K562 (cell line): ENCODE results near the gene PDGFA. TPM values are rescaled to one million over a fixed set of nuclear protein-coding genes. Genes with fewer than 3 reads are reported as not detected.

Source experiments
- ATAC-seq: fragments of 200-7000 bp; cut with Tn5 transposase; 3 replicates; pipeline ENCODE4 v1.9.1; 2020; ENCODE audit warnings: moderate library complexity
- BruUV-seq: library from RNA; stranded (reverse); fragments of 400-500 nt; replicated peaks from 2 replicates; lab custom pipeline; 2021; lab: Mats Ljungman, UMichigan
- CTCF ChIA-PET: fragments of 300-600 bp; formaldehyde crosslinking; extraction: SDS; loops from one replicate; lab custom pipeline; 2021; ENCODE audit warnings: low intra/inter-chr PET ratio; lab: Yijun Ruan, JAX
- POLR2A ChIA-PET: fragments of 300-600, 350-650 bp; sonication (Branson Sonifier 250); formaldehyde crosslinking; extraction: SDS; loops from one replicate; lab custom pipeline; 2021; ENCODE audit warnings: antibody characterized with exemption, inconsistent platforms; lab: Yijun Ruan, JAX
- DNase-seq, 4 experiments: peaks; one replicate each; pipeline versions ENCODE4 v3.0.0 to v3.0.0-alpha.2; 2011 to 2018; ENCODE audit warnings: low spot score in 3 of 4, mixed read lengths in 3 of 4; ENCODE audit errors: extremely low read depth in 1 of 4
- FAIRE-seq: peaks from 2 replicates; lab custom pipeline; 2011; peaks lifted over from hg19 to GRCh38; lab: Jason Lieb, UNC
- H2AFZ ChIP-seq: 2 replicates; pipeline ENCODE4 v1.6.0; 2011; ENCODE audit warnings: low read depth, low read length, control low read depth, inconsistent platforms
- H3K27ac ChIP-seq: fragments of 200-600 bp; 3 replicates; pipeline ENCODE4 v1.8.0; 2011; ENCODE audit warnings: low read depth, mild to moderate bottlenecking, control low read depth, inconsistent platforms, low read length, moderate library complexity, mixed read lengths; ENCODE audit errors: extremely low read depth
- H3K27me3 ChIP-seq, 2 experiments: fragments of 300-600 bp in 1 of 2; 2 replicates in 1 of 2; 3 replicates in 1 of 2; pipeline versions ENCODE4 v1.6.0 to v1.8.0; 2011; ENCODE audit warnings: inconsistent platforms in 2 of 2, low read length in 2 of 2, mild to moderate bottlenecking in 1 of 2, mixed read lengths in 1 of 2, moderate library complexity in 1 of 2; ENCODE audit not compliant: control insufficient read depth in 2 of 2, insufficient read depth in 2 of 2
- H3K36me3 ChIP-seq: fragments of 300-600 bp; 3 replicates; pipeline ENCODE4 v1.8.0; 2011; ENCODE audit warnings: mild to moderate bottlenecking, low read length, inconsistent platforms; ENCODE audit not compliant: control insufficient read depth, insufficient read depth
- H3K4me1 ChIP-seq, 2 experiments: fragments of 200-600 bp in 1 of 2; replicated peaks in 1 of 2; 2 replicates in 1 of 2; 3 replicates in 1 of 2; pipeline versions ENCODE4 v1.5.1 to v1.8.0; 2011; ENCODE audit warnings: inconsistent platforms in 2 of 2, low read length in 2 of 2, mild to moderate bottlenecking in 1 of 2, mixed read lengths in 1 of 2, moderate library complexity in 1 of 2; ENCODE audit not compliant: control insufficient read depth in 2 of 2, insufficient read depth in 2 of 2
- H3K4me2 ChIP-seq: 2 replicates; pipeline ENCODE4 v1.6.1; 2011; ENCODE audit warnings: low read length, control low read depth, inconsistent platforms, mixed read lengths; ENCODE audit not compliant: insufficient read depth
- H3K4me3 ChIP-seq: fragments of 200-600 bp; sonication (generic), shearing (Covaris generic); 2 replicates; pipeline ENCODE4 v1.5.1; 2016; ENCODE audit warnings: control low read depth, inconsistent platforms
- H3K79me2 ChIP-seq: fragments of 200-600 bp; 3 replicates; pipeline ENCODE4 v1.8.0; 2011; ENCODE audit warnings: low read length, inconsistent platforms; ENCODE audit not compliant: control insufficient read depth, insufficient read depth
- H3K9ac ChIP-seq, 2 experiments: 2 replicates each; pipeline versions ENCODE4 v1.6.0 to v1.6.1; 2011; ENCODE audit warnings: low read depth in 2 of 2, low read length in 2 of 2, control low read depth in 1 of 2, inconsistent platforms in 1 of 2, mild to moderate bottlenecking in 1 of 2, mixed read lengths in 1 of 2; ENCODE audit not compliant: insufficient read depth in 1 of 2
- H3K9me1 ChIP-seq: one replicate; pipeline ENCODE4 v1.6.0; 2011; ENCODE audit warnings: inconsistent platforms, mild to moderate bottlenecking, low read length, moderate library complexity; ENCODE audit not compliant: control insufficient read depth, insufficient read depth
- H3K9me3 ChIP-seq: replicated peaks from 2 replicates; pipeline ENCODE4 v1.5.1; 2011; ENCODE audit warnings: low read depth, low read length, inconsistent platforms; ENCODE audit not compliant: control insufficient read depth, insufficient read depth
- H4K20me1 ChIP-seq: replicated peaks from 2 replicates; pipeline ENCODE4 v1.6.1; 2011; ENCODE audit warnings: low read length, inconsistent platforms, mixed read lengths; ENCODE audit not compliant: control insufficient read depth, insufficient read depth
- DACH1 ChIP-seq: fragments of 450-650 bp; IDR thresholded peaks from 2 replicates; pipeline ENCODE4 v1.6.1; 2018; ENCODE audit not compliant: partially characterized antibody
- HCFC1 ChIP-seq: IDR thresholded peaks from 2 replicates; pipeline ENCODE4 v1.6.1; 2012; ENCODE audit warnings: low read depth, low read length, improper control_type of control experiment
- KAT8 ChIP-seq: fragments of 450-650 bp; IDR thresholded peaks from 2 replicates; pipeline ENCODE4 v1.6.1; 2016; ENCODE audit warnings: low read depth, mild to moderate bottlenecking
- KDM2B ChIP-seq: fragments of 250-450 bp; sonication (Bioruptor Pico); IDR thresholded peaks from 2 replicates; pipeline ENCODE4 v1.8.0; 2021; ENCODE audit warnings: mild to moderate bottlenecking, moderate library complexity
- KLF13 ChIP-seq: fragments of 450-650 bp; IDR thresholded peaks from 2 replicates; pipeline ENCODE4 v1.6.1; 2016; ENCODE audit warnings: missing genetic modification characterization, low read depth, mild to moderate bottlenecking, missing compliant biosample characterization, moderate library complexity, borderline replicate concordance
- SMAD4 ChIP-seq: fragments of 250-450 bp; sonication (Bioruptor Pico); conservative IDR thresholded peaks from 2 replicates; pipeline ENCODE4 v1.8.0; 2021; ENCODE audit warnings: inconsistent platforms, mild to moderate bottlenecking, moderate library complexity
- SMARCA5 ChIP-seq: fragments of 450-650 bp; IDR thresholded peaks from 2 replicates; pipeline ENCODE4 v1.6.1; 2016
- STAT5A ChIP-seq: IDR thresholded peaks from 2 replicates; pipeline ENCODE4 v1.6.1; 2012; ENCODE audit warnings: low read length, inconsistent platforms, borderline replicate concordance
- TARDBP ChIP-seq: fragments of 450-650 bp; IDR thresholded peaks from 2 replicates; pipeline ENCODE4 v1.6.1; 2016
- ZNF197 ChIP-seq: fragments of 200-800 bp; sonication (Bioruptor generic); IDR thresholded peaks from 2 replicates; pipeline ENCODE4 v1.6.1; 2016; ENCODE audit warnings: low read depth, missing genetic modification characterization, missing compliant biosample characterization
- ZNF561 ChIP-seq: fragments of 450-650 bp; formaldehyde crosslinking; conservative IDR thresholded peaks from 2 replicates; pipeline ENCODE4 v1.4.0; 2020; ENCODE audit warnings: mild to moderate bottlenecking, moderate library complexity
- WGBS: fragments of 100-300 bp; shearing (Covaris generic); methylation state at CpG from one replicate; pipeline ENCODE4 v1.1.6; 2016; ENCODE audit warnings: low coverage, mixed read lengths; ENCODE audit not compliant: insufficient coverage; ENCODE audit errors: missing lambda C conversion rate; 5-methylcytosine and 5-hydroxymethylcytosine counted together
- in situ Hi-C: fragments of 300-500 bp; cut with MboI; formaldehyde crosslinking; loops from 4 replicates; pipeline ENCODE4 v1.15.0; 2018; ENCODE audit warnings: inconsistent platforms, mixed read lengths
- intact Hi-C: fragments of 100-400 bp; cut with micrococcal nuclease; formaldehyde crosslinking; loops from 2 replicates; pipeline ENCODE4 v1.14.2; 2022
- polyA plus RNA-seq, 8 experiments: library from polyadenylated mRNA; depleted of rRNA in 4 of 8; stranded (reverse) in 5 of 8; unstranded in 3 of 8; fragments of >200 nt; fragmentation: Nextera tagmentation in 2 of 8; fragmentation: Illumina TruSeq in 1 of 8; extraction: Ambion mirVana in 2 of 8; extraction: Trizol in 1 of 8; gene quantifications; 2 replicates each; pipeline versions ENCODE4 v1.2.1 to v1.2.3, GENCODE V29; 2011 to 2014; ENCODE audit warnings: inconsistent platforms in 1 of 8, missing spikeins in 1 of 8
- total RNA-seq, 7 experiments: library from RNA; depleted of rRNA in 6 of 7; stranded (reverse); fragments of >200 nt in 6 of 7; fragmentation: Illumina TruSeq in 2 of 7; extraction: Trizol in 2 of 7; gene quantifications; 2 replicates each; pipeline versions ENCODE4 v1.2.1 to v1.2.3, GENCODE V29; 2011 to 2021; ENCODE audit warnings: low replicate concordance in 1 of 7
- TF ChIP-seq, protein P1 (sequence below): fragments of 250-450 bp; sonication (Bioruptor Pico); IDR thresholded peaks from 2 replicates; pipeline ENCODE4 v1.4.0; 2020
- TF ChIP-seq, protein P2 (sequence below): fragments of 450-650 bp; IDR thresholded peaks from 2 replicates; pipeline ENCODE4 v1.6.1; 2017; ENCODE audit warnings: antibody characterized with exemption

PDGFA gene
- total and polyA plus RNA-seq, 9 of the 15 experiments (the other 6 are each of a cell fraction or from before 2014, with no cell fraction given): 2.5 to 10.2 (median 4.6) TPM

DNA sequence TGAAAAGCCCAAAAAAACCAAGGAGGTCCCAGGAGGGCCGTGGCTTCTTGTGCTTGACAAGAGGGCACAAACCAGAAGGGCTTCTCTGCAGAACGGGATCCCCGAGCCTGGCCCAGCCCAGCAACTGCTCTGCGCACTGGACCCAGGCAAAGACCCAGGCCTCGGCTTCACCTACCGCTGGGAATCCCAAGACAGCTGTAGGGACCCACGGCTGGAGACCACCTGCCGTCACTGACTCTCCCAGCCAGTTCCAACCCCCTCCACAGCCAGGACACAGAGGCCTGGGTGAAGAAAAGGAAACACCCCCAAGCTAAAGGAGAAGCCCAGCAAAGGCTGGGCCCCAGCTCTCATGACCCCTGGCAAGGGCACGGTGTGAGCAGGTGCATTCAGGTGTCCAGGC, 24.3 kb downstream of the PDGFA start:
- peaks cover 0 to 11% of the 10 kb centered on the region in 2 experiments; a peak in 3 of 5 replicates for H3K27me3 ChIP-seq
- intact Hi-C loops: no loop called here
- BruUV-seq: no TSS peak
- H3K27ac ChIP-seq: no peak overlapping the region
- no peak overlapping the region for H3K4me3 ChIP-seq
- H3K79me2 ChIP-seq: no peaks in the 10 kb centered on the region
- H3K9me1 ChIP-seq: no peaks in the 10 kb centered on the region
- H3K9ac ChIP-seq: no peak overlapping the region
- H3K9me3 ChIP-seq: no peaks in the 10 kb centered on the region
- peaks cover 0 to 32% of the 10 kb centered on the region in 2 experiments; a peak in 2 of 5 replicates for H3K4me1 ChIP-seq
- no peak overlapping the region for H2AFZ ChIP-seq
- in situ Hi-C loops: no loop called here
- DNase-seq (no peak), FAIRE-seq (no peak), ATAC-seq (no peak)
- CTCF ChIA-PET: no interaction called here
- POLR2A ChIA-PET: interaction anchor here (0.6 kb wide), 1 partner anchor 16 kb away, joined by 4 read pairs; no protein-coding TSS in a partner anchor
- H4K20me1 ChIP-seq: no peaks in the 10 kb centered on the region
- peaks cover 3% of the 10 kb centered on the region; the same call in 1 of the 3 replicates for H3K36me3 ChIP-seq
- 20% methylated on average over 8 of the region's 9 CpGs for WGBS
- no peak overlapping the region for H3K4me2 ChIP-seq
- TF ChIP-seq STAT5A: no peak
- no peak for TF ChIP-seq SMAD4 (CRISPR knock-in tag)
- no peak for TF ChIP-seq DACH1
- TF ChIP-seq TARDBP: no peak
- TF ChIP-seq ZNF561 (CRISPR knock-in tag): no peak
- TF ChIP-seq KDM2B: no peak
- TF ChIP-seq KLF13 (tag): no peak
- TF ChIP-seq ZNF197 (CRISPR knock-in tag): no peak
- TF ChIP-seq KAT8: no peak
- TF ChIP-seq HCFC1: no peak
- no peak for TF ChIP-seq SMARCA5
- TF ChIP-seq, protein P1, sequence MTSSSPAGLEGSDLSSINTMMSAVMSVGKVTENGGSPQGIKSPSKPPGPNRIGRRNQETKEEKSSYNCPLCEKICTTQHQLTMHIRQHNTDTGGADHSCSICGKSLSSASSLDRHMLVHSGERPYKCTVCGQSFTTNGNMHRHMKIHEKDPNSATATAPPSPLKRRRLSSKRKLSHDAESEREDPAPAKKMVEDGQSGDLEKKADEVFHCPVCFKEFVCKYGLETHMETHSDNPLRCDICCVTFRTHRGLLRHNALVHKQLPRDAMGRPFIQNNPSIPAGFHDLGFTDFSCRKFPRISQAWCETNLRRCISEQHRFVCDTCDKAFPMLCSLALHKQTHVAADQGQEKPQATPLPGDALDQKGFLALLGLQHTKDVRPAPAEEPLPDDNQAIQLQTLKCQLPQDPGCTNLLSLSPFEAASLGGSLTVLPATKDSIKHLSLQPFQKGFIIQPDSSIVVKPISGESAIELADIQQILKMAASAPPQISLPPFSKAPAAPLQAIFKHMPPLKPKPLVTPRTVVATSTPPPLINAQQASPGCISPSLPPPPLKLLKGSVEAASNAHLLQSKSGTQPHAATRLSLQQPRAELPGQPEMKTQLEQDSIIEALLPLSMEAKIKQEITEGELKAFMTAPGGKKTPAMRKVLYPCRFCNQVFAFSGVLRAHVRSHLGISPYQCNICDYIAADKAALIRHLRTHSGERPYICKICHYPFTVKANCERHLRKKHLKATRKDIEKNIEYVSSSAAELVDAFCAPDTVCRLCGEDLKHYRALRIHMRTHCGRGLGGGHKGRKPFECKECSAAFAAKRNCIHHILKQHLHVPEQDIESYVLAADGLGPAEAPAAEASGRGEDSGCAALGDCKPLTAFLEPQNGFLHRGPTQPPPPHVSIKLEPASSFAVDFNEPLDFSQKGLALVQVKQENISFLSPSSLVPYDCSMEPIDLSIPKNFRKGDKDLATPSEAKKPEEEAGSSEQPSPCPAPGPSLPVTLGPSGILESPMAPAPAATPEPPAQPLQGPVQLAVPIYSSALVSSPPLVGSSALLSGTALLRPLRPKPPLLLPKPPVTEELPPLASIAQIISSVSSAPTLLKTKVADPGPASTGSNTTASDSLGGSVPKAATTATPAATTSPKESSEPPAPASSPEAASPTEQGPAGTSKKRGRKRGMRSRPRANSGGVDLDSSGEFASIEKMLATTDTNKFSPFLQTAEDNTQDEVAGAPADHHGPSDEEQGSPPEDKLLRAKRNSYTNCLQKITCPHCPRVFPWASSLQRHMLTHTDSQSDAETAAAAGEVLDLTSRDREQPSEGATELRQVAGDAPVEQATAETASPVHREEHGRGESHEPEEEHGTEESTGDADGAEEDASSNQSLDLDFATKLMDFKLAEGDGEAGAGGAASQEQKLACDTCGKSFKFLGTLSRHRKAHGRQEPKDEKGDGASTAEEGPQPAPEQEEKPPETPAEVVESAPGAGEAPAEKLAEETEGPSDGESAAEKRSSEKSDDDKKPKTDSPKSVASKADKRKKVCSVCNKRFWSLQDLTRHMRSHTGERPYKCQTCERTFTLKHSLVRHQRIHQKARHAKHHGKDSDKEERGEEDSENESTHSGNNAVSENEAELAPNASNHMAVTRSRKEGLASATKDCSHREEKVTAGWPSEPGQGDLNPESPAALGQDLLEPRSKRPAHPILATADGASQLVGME (CRISPR knock-in tag): no peak
- TF ChIP-seq, protein P2, sequence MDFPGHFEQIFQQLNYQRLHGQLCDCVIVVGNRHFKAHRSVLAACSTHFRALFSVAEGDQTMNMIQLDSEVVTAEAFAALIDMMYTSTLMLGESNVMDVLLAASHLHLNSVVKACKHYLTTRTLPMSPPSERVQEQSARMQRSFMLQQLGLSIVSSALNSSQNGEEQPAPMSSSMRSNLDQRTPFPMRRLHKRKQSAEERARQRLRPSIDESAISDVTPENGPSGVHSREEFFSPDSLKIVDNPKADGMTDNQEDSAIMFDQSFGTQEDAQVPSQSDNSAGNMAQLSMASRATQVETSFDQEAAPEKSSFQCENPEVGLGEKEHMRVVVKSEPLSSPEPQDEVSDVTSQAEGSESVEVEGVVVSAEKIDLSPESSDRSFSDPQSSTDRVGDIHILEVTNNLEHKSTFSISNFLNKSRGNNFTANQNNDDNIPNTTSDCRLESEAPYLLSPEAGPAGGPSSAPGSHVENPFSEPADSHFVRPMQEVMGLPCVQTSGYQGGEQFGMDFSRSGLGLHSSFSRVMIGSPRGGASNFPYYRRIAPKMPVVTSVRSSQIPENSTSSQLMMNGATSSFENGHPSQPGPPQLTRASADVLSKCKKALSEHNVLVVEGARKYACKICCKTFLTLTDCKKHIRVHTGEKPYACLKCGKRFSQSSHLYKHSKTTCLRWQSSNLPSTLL: no peak
